Stimulated activated CD4-positive, alpha-beta T cell treated with anti-CD3 and anti-CD28 coated beads, Interleukin-12 subunit alpha, Interleukin-12 subunit beta, amount 100 ng/mL, for 24 hours (primary cell): ENCODE data around the gene PATJ.
"Not testable (repeated sequence)": the region's sequence is repeated elsewhere in the genome, so short reads cannot be mapped to it uniquely, and the experiment has no call there.

Experiments used
- DNase-seq, 2 experiments: peaks; one replicate each; pipeline ENCODE4 v3.0.0-alpha.2; 2020; ENCODE audit warnings: low read depth in 2 of 2

Gene PATJ

GRCh38 chr1:61887931-61888564 is 145.8 kb downstream of the PATJ start:
- no peak for DNase-seq

GRCh38 chr1:61888808-61889207 is 146.5 kb downstream of the PATJ start:
- no peak for DNase-seq

- DNase-seq: not testable (repeated sequence)
Measured at GRCh38 chr1:61890435-61890834, 148.2 kb downstream of the PATJ start.

- no peak for DNase-seq
Measured at GRCh38 chr1:61892977-61893376, 150.7 kb downstream of the PATJ start.

- not testable (repeated sequence) for DNase-seq
Measured at GRCh38 chr1:61894296-61894695, 152.0 kb downstream of the PATJ start.

GRCh38 chr1:61895175-61895574 is 152.9 kb downstream of the PATJ start:
- no peak for DNase-seq

GRCh38 chr1:61898658-61899057 is 156.4 kb downstream of the PATJ start:
- DNase-seq: no peak

- DNase-seq: no peak
Measured at GRCh38 chr1:61904354-61904753, 162.1 kb downstream of the PATJ start.

- DNase-seq: no peak
Measured at GRCh38 chr1:61907102-61907501, 164.8 kb downstream of the PATJ start.

- no peak for DNase-seq
Measured at GRCh38 chr1:61910035-61910434, 167.8 kb downstream of the PATJ start.

- no peak for DNase-seq
Measured at GRCh38 chr1:61914823-61915482, 172.7 kb downstream of the PATJ start.

GRCh38 chr1:61921435-61921834 is 179.2 kb downstream of the PATJ start:
- no peak for DNase-seq

- DNase-seq: no peak
Measured at GRCh38 chr1:61922950-61923480, 180.7 kb downstream of the PATJ start.

- no peak for DNase-seq
Measured at GRCh38 chr1:61925591-61926298, 183.5 kb downstream of the PATJ start.

GRCh38 chr1:61926597-61926996 is 184.3 kb downstream of the PATJ start:
- DNase-seq: no peak

GRCh38 chr1:61930116-61930645 is 187.9 kb downstream of the PATJ start:
- DNase-seq: no peak

- no peak for DNase-seq
Measured at GRCh38 chr1:61931587-61932279, 189.5 kb downstream of the PATJ start.

GRCh38 chr1:61935516-61935915 is 193.2 kb downstream of the PATJ start:
- DNase-seq: no peak

GRCh38 chr1:61936839-61937238 is 194.6 kb downstream of the PATJ start:
- DNase-seq: no peak

GRCh38 chr1:61941794-61942193 is 199.5 kb downstream of the PATJ start:
- DNase-seq: no peak

- no peak for DNase-seq
Measured at GRCh38 chr1:61942856-61943255, 200.6 kb downstream of the PATJ start.

- not testable (repeated sequence) for DNase-seq
Measured at GRCh38 chr1:61948685-61949084, 206.4 kb downstream of the PATJ start.
